HG03139 (cell line): Measurements from ENCODE around the gene NBAS.
A peak's percentile ranks its signal among the peaks of the same experiment; 100 is the strongest.
"Not testable (repeated sequence)": the region's sequence is repeated elsewhere in the genome, so short reads cannot be mapped to it uniquely, and the experiment has no call there.

ENCODE experiments used
- ATAC-seq: cut with Tn5 transposase; IDR thresholded peaks from one replicate; pipeline ENCODE4 v1.9.1; 2021; ENCODE audit not compliant: unreplicated experiment

Gene NBAS

GRCh38 chr2:15323227-15323626 is 237.9 kb downstream of the NBAS start:
- ATAC-seq: no peak

- ATAC-seq: not testable (repeated sequence)
Measured at GRCh38 chr2:15321481-15321880, 239.7 kb downstream of the NBAS start.

DNA sequence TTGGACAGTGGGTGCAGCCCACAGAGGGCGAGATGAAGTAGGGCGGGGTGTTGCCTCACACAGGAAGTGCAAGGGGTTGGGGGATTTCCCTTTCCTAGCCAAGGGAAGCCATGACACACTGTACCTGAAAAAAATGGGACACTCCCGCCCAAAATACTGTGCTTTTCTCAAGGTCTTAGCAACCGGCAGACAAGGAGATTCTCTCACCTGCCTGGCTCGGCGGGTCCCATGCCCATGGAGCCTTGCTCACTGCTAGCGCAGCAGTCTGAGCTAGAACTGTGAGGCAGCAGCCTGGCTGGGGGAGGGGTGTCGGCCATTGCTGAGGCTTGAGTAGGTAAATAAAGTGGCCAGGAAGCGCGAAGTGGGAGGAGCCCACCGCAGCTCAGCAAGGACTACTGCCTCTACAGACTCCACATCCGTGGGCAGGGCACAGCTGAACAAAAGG is 244.7 kb downstream of the NBAS start:
- ATAC-seq: no peak

GRCh38 chr2:15315411-15315810 is 245.7 kb downstream of the NBAS start:
- no peak for ATAC-seq

DNA sequence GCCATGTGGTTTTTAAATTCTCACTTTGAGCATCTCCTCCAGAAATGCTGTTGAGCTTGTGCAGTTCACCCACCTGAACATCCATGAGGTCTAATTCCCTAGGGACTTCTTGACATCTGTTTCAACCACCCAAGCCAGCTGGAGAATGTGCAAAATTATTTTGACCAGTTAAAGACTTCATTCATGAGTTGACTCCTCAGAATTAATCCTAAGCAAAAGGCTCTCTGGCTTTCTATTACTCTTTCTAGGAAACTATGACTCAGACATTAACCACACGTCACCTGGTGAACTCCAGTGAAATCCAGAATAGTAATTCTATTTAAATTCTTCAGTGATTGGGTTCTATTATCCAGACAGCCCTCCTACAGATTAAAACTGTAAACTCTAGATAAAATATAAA is 247.5 kb downstream of the NBAS start:
- peak; percentile 74 for ATAC-seq

GRCh38 chr2:15311926-15312325 is 249.2 kb downstream of the NBAS start:
- no peak for ATAC-seq

- ATAC-seq: peak; percentile 45
Measured at GRCh38 chr2:15311201-15311907, 249.8 kb downstream of the NBAS start.

- no peak for ATAC-seq
Measured at GRCh38 chr2:15307526-15307925, 253.6 kb downstream of the NBAS start.

GRCh38 chr2:15306706-15307105 is 254.4 kb downstream of the NBAS start:
- ATAC-seq: no peak

- ATAC-seq: no peak
Measured at GRCh38 chr2:15303874-15304273, 257.3 kb downstream of the NBAS start.

DNA sequence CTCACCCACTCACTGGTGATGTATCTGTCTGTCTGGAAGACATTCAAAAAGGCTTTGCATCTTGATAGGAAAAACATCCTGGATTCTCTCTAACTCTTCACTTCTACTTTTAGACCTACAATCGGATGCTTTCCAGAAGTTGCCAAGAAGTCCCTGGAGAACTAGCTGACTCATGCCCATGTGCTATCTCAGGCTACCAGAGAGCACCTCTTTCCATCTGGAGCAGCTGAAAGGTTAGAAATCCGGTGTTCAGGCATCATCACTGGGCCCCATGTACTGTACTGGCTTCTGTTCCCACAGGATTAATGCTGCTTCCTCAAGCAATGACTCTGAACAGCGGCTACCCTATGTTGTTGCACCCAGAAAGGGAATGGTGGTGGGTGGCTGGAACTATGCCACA is 259.0 kb downstream of the NBAS start:
- ATAC-seq: no peak

GRCh38 chr2:15300624-15301573 is 260.2 kb downstream of the NBAS start:
- ATAC-seq: no peak

DNA sequence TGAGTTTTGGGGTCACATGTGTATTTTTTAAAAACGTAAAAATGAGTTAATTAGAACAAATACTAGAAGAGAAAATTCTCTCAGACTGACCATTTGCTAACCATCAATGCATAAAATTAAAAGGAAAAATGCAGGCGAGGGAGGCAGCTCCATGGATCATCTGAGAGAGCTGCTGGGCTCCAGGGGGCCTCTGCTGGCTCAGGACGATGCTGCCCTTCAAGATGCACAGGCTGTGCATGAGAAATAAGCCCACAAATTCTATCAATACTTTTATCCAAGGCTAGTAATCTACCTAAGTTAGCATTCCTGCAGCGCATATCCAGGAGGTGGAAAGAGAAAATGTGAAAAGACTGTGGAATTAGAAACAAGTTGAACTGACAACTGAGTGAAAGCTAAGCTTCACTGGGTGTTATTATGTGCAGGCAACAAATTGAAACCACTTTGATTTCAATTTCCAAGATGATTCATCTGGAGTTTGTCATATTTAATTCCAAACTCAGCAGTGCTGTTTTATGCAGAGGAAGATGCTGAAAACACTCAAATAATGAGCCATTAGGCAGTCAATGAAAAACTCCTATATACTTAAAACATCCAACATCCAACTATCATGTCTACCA is 261.1 kb downstream of the NBAS start:
- no peak for ATAC-seq

DNA sequence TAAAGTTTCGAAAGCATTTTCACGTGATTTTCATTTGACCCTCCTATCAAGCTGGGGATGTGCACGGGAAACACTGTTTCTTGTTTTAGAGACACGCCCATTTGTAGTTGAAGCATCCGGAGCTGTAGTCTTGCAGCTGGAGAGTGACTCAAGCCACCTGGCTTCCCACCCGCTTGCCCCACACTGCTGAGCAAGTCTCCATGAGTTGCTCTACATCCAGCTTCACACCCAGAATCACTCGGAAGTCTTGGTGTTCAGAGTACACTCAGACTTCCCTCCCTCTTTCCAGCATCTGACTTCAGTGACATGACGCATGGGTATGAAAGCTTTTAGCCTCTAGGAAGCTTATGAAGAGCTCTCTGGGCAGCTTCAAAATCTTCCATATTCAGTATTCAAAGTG is 262.4 kb downstream of the NBAS start:
- ATAC-seq: no peak

DNA sequence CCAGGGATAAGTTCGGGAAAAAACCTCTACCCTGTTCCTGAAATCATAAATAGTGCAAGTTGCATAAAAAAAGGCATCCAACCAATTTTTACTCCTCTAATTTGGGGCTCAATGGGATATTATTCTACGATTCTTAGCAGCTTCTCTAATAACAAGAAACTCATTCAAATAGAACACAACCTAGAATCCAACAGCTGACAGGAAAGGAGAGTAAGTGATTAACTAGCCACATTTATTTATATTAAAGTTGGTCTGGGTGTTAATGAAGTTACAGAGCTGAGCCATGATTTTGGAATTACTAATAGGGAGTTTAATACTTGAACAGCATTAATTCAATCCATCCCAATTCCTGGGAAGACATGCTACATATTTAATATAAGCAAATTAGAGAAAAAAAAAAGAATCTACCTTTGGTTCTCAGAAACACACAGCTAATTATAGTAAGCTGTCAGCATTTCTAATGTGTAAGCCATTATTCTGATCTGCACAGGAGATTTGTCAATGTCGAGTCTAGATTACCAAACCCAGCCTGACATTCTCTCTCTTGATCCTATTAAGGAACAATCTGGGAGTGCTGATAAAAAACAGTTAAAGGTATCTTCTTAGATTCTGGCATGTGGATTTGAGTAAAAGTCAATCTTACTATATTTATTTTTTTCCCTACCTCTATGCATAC is 267.7 kb downstream of the NBAS start:
- ATAC-seq: peak; percentile 86

DNA sequence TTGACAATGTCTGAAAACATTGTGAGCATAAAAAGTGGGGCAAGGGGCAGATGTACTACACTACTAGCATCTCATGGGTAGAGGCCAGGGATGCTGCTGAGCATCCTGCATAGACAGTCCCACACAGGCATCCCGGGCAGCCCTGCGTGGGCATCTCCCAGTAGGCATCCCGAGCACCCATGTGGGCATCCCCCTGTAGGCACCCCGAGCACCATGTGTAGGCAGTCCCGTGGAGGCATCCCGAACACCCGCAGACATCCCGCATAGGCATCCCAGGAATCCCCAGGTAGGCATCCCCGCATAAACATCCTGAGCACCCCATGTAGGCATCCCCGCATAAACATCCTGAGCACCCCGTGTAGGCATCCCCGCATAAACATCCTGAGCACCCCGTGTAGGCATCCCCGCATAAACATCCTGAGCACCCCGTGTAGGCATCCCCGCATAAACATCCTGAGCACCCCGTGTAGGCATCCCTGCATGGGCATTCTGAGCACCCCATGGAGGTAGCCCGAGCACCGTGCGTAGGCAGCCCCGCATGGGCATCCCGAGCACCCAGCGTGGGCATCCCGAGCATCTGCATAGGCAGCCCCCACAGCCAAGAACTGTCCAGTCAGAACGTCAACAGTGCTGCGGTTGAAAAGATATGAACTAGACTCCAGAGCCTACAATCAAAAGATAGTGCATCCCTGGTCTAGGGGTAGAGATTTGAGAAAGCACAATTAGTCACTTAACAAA is 273.5 kb downstream of the NBAS start:
- no peak for ATAC-seq

DNA sequence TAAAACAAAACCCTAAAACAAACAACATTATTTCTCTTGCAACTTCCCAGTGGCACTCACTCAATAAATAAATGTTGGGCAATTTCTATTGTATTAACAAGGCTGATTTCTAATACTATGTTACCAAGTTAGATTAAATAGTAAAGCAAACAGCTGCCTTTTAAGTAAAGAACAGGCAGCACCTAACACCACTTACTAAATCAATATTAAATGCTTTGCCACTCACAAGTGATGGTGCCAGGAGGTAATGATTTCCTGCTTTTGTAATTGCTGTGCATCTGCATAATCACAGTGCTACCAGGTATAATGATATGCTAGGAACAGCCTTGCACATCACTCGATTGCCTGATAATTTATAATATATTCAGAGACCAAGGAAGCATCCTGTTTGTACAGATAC is 276.5 kb downstream of the NBAS start:
- no peak for ATAC-seq

GRCh38 chr2:15281681-15282080 is 279.5 kb downstream of the NBAS start:
- no peak for ATAC-seq

DNA sequence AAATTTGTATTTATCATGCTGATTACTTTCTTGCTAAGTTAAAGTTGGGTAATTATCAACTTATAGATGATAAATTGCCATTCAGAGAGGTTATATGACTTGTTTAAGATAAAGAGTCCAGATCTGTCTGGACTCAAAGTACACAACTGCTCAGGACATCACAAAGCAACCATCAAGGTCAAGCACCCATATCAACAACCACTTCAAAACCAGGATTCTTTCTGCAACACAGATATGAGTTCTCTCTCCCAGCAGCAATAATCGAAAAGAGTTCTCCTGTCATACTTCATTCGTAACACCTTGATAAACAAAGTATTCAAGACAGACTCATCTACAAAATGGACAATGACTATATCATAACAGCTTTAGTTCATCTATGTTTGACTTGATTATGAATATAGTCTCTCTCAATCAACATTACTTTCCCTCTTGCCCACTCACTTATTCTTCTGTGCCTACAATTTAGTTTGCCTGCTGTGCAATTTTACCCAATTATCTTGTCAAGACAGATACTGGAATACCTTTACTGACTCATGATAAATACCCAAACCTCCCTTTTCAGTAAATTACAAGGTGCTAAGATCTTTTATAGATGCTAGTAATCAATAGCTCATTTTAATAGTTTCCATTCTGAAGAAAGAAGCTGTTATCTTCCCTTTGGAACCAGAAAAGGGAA is 281.8 kb downstream of the NBAS start:
- ATAC-seq: no peak

GRCh38 chr2:15278296-15278695 is 282.8 kb downstream of the NBAS start:
- no peak for ATAC-seq
